ENCODE data around the gene CCT2. TPM values are rescaled to one million over a fixed set of nuclear protein-coding genes. Genes with fewer than 3 reads are reported as not detected.

CCT2 gene
- total RNA-seq, 4 donors from 2014 or later, result 124 to 153 (median 138) TPM

DNA sequence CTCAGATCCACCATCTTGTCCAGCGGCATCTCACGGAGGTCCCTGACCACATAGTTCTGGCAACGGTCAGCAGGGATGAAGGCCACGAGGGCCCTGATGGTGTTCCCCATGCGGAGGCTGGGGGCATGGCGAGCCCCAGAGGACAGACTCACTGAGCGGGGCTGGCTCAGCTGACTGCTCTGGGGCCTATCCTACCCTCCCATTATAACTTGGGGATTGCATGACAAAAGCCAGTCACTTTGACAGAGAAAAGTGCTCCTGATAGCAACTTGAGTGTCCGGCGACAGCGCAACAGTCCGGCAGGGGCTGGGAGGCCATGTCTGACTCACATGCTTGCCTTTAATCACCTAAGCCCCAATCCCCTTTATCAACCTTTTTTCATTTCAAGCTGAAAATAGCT is 25.5 kb downstream of the CCT2 start, which contains the start of gene LRRC10:
Gene LRRC10, minus strand, starts transcription at position 179 of the 400 bp plus-strand sequence. Its CDS starts 69 bp downstream, at position 110.
- DNase-seq (no peak), ATAC-seq (no peak)
- intact Hi-C loops (cut with DNase I; ENCODE audit: low total_unique reads), result no loop called here
- no peaks in the 10 kb centered on the region for H3K36me3 ChIP-seq
- no peaks in the 10 kb centered on the region for H3K9me3 ChIP-seq
- H3K27me3 ChIP-seq, result no peaks in the 10 kb centered on the region
- in situ Hi-C loops (cut with MboI; ENCODE audit: low sequenced_read_pairs in 4 of 4), result no loop called here
- no peak for TF ChIP-seq POLR2A (IDR thresholded peaks at IDR 0.05)
- TF ChIP-seq CTCF (IDR thresholded peaks at IDR 0.05 in 4 of 5, conservative IDR thresholded peaks at IDR 0.05 in 1 of 5), result no peak
- no peak within 1 kb of the TSS for H3K4me3 ChIP-seq
- no peak within 1 kb of the TSS for H3K27ac ChIP-seq
- no peaks in the 10 kb centered on the region for H3K4me1 ChIP-seq

DNA sequence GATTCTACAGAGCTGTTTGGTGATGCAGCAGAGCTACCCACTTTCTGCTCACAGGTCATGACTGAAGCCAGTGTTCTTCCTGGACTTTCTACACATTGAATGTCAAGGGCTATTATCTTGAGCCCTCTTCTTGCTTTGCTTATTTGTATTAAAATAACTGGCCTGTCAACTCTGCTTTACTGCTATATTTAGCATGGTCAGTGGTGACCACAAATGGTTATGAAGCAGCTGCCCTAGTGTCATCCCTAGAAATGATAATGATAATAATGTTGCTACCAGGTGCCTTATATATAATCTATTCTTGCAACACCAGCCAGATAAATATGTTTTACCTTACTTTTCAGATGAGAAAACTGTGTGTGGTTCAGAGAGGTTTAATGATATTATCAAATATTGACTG is 28.1 kb downstream of the CCT2 start:
- intact Hi-C loops (cut with DNase I; ENCODE audit: low total_unique reads), result no loop called here
- in situ Hi-C loops (cut with MboI; ENCODE audit: low sequenced_read_pairs in 4 of 4), result no loop called here
- Histone ChIP-seq H3K27ac (no peak overlapping the region), H3K36me3 (no peaks in the 10 kb centered on the region), H3K27me3 (no peaks in the 10 kb centered on the region), H3K4me3 (no peak overlapping the region), H3K4me1 (no peaks in the 10 kb centered on the region), H3K9me3 (no peaks in the 10 kb centered on the region)
- DNase-seq, result no peak
- TF ChIP-seq CTCF (IDR thresholded peaks at IDR 0.05 in 4 of 5, conservative IDR thresholded peaks at IDR 0.05 in 1 of 5) (no peak), POLR2A (IDR thresholded peaks at IDR 0.05) (no peak)
- no peak for ATAC-seq

DNA sequence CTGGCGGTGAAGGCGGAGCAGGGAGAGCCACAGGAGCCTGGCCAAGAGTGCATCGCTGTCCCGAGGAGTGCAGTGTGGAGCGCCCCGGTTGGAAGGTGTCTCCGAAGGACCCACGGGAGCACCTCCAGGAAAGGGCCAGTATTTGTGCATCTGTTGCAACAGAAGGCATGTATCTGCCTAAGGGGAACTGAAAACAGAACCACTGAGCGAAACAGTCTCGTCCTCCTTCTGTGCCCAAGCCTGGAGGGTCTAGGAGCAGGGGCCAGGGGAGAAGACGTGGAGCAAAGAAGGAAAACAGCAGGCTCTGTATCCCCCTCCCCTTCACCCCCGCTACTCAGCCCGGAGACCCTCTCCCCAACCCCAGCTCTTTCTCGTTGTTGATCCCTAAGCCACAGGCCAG is 30.8 kb downstream of the CCT2 start:
- in situ Hi-C loops (cut with MboI; ENCODE audit: low sequenced_read_pairs in 4 of 4) (no loop called here), intact Hi-C loops (cut with DNase I; ENCODE audit: low total_unique reads) (no loop called here)
- no peaks in the 10 kb centered on the region for H3K27me3 ChIP-seq
- no peaks in the 10 kb centered on the region for H3K36me3 ChIP-seq
- H3K27ac ChIP-seq, result no peak overlapping the region
- no peak for DNase-seq
- no peak overlapping the region for H3K4me3 ChIP-seq
- H3K9me3 ChIP-seq, result no peaks in the 10 kb centered on the region
- ATAC-seq, result no peak
- TF ChIP-seq POLR2A (IDR thresholded peaks at IDR 0.05), result no peak
- TF ChIP-seq CTCF (IDR thresholded peaks at IDR 0.05 in 4 of 5, conservative IDR thresholded peaks at IDR 0.05 in 1 of 5), result no peak
- no peaks in the 10 kb centered on the region for H3K4me1 ChIP-seq

- intact Hi-C loops (cut with DNase I; ENCODE audit: low total_unique reads), result no loop called here
- Histone ChIP-seq H3K27ac (no peak overlapping the region), H3K4me3 (no peak overlapping the region), H3K9me3 (no peaks in the 10 kb centered on the region), H3K36me3 (no peaks in the 10 kb centered on the region), H3K4me1 (no peaks in the 10 kb centered on the region), H3K27me3 (no peaks in the 10 kb centered on the region)
- TF ChIP-seq CTCF (IDR thresholded peaks at IDR 0.05 in 4 of 5, conservative IDR thresholded peaks at IDR 0.05 in 1 of 5), result no peak
- TF ChIP-seq POLR2A (IDR thresholded peaks at IDR 0.05), result no peak
- in situ Hi-C loops (cut with MboI; ENCODE audit: low sequenced_read_pairs in 4 of 4), result no loop called here
- no peak for ATAC-seq
- no peak for DNase-seq
Measured at GRCh38 chr12:69619050-69619449, 33.8 kb downstream of the CCT2 start.

- TF ChIP-seq CTCF (IDR thresholded peaks at IDR 0.05 in 4 of 5, conservative IDR thresholded peaks at IDR 0.05 in 1 of 5) (no peak), POLR2A (IDR thresholded peaks at IDR 0.05) (no peak)
- in situ Hi-C loops (cut with MboI; ENCODE audit: low sequenced_read_pairs in 4 of 4), result no loop called here
- no peaks in the 10 kb centered on the region for H3K4me1 ChIP-seq
- ATAC-seq, result no peak
- H3K27ac ChIP-seq, result no peak overlapping the region
- H3K36me3 ChIP-seq, result no peaks in the 10 kb centered on the region
- H3K9me3 ChIP-seq, result no peaks in the 10 kb centered on the region
- DNase-seq, result no peak
- intact Hi-C loops (cut with DNase I; ENCODE audit: low total_unique reads), result no loop called here
- no peaks in the 10 kb centered on the region for H3K27me3 ChIP-seq
- no peak overlapping the region for H3K4me3 ChIP-seq
Measured at GRCh38 chr12:69620077-69620476, 34.8 kb downstream of the CCT2 start.
